K562 (cell line): Measurements from ENCODE around the gene TIMM10.

ENCODE experiments used
- CHD2 ChIP-seq: IDR thresholded peaks from 2 replicates; pipeline ENCODE4 v1.6.1; 2011; ENCODE audit warnings: low read depth, low read length
- CTCF ChIP-seq, 3 experiments: IDR thresholded peaks in 2 of 3; conservative IDR thresholded peaks in 1 of 3; 2 replicates each; pipeline ENCODE4 v1.5.1; 2011 to 2012; ENCODE audit warnings: low read length in 3 of 3, mild to moderate bottlenecking in 3 of 3, control low read depth in 2 of 3, improper control_type of control experiment in 1 of 3, inconsistent platforms in 1 of 3, low read depth in 1 of 3, mixed read lengths in 1 of 3, moderate library complexity in 1 of 3; ENCODE audit not compliant: insufficient read depth in 2 of 3
- DIDO1 ChIP-seq: fragments of 450-650 bp; IDR thresholded peaks from 2 replicates; pipeline ENCODE4 v1.6.1; 2016; ENCODE audit warnings: low read depth, missing biosample characterization, missing genetic modification characterization
- EP300 ChIP-seq: IDR thresholded peaks from 2 replicates; pipeline ENCODE4 v1.6.1; 2012; ENCODE audit warnings: low read length, improper control_type of control experiment
- POLR2A ChIP-seq: fragments of 450-650 bp; conservative IDR thresholded peaks from 2 replicates; pipeline ENCODE4 v1.6.1; 2016
- POLR2H ChIP-seq: IDR thresholded peaks from 2 replicates; pipeline ENCODE4 v1.6.1; 2016; ENCODE audit warnings: missing genetic modification characterization, low read depth, mild to moderate bottlenecking, control low read depth, missing compliant biosample characterization, moderate library complexity
- SRF ChIP-seq, 2 experiments: fragments of 250-450, 450-650 bp in 1 of 2; sonication (Bioruptor Pico) in 1 of 2; sonication (generic) in 1 of 2; formaldehyde crosslinking; IDR thresholded peaks; 2 replicates each; pipeline versions ENCODE4 v1.5.0 to v1.5.1; 2020 to 2022; ENCODE audit warnings: mild to moderate bottlenecking in 1 of 2, missing genetic modification reagents in 1 of 2
- ZBED1 ChIP-seq: IDR thresholded peaks from 2 replicates; pipeline ENCODE4 v1.6.1; 2014
- TF ChIP-seq, protein P1 (sequence below): fragments of 150-350 bp; IDR thresholded peaks from 2 replicates; pipeline ENCODE4 v1.6.1; 2014; ENCODE audit warnings: low read depth, mild to moderate bottlenecking, low read length, borderline replicate concordance

- TF ChIP-seq POLR2H (tag) (no peak), CHD2 (no peak), POLR2A (no peak), EP300 (no peak), CTCF (IDR thresholded peaks at IDR 0.05 in 2 of 3, conservative IDR thresholded peaks at IDR 0.05 in 1 of 3; ENCODE audit: insufficient read depth in 2 of 3, low read depth in 1 of 3, low read length in 3 of 3) (no peak), DIDO1 (no peak), ZBED1 (no peak), SRF (CRISPR knock-in tag; IDR thresholded peaks at IDR 0.05) (no peak)
- TF ChIP-seq, protein P1, sequence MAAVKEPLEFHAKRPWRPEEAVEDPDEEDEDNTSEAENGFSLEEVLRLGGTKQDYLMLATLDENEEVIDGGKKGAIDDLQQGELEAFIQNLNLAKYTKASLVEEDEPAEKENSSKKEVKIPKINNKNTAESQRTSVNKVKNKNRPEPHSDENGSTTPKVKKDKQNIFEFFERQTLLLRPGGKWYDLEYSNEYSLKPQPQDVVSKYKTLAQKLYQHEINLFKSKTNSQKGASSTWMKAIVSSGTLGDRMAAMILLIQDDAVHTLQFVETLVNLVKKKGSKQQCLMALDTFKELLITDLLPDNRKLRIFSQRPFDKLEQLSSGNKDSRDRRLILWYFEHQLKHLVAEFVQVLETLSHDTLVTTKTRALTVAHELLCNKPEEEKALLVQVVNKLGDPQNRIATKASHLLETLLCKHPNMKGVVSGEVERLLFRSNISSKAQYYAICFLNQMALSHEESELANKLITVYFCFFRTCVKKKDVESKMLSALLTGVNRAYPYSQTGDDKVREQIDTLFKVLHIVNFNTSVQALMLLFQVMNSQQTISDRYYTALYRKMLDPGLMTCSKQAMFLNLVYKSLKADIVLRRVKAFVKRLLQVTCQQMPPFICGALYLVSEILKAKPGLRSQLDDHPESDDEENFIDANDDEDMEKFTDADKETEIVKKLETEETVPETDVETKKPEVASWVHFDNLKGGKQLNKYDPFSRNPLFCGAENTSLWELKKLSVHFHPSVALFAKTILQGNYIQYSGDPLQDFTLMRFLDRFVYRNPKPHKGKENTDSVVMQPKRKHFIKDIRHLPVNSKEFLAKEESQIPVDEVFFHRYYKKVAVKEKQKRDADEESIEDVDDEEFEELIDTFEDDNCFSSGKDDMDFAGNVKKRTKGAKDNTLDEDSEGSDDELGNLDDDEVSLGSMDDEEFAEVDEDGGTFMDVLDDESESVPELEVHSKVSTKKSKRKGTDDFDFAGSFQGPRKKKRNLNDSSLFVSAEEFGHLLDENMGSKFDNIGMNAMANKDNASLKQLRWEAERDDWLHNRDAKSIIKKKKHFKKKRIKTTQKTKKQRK, result no peak
These were observed 35.7 kb upstream of the TIMM10 start for GRCh38 chr11:57566005-57566904.
